Measurements from ENCODE around the gene HOXC11. TPM values are rescaled to one million over a fixed set of nuclear protein-coding genes. Genes with fewer than 3 reads are reported as not detected.

Gene HOXC11
- total and polyA plus RNA-seq, 2 of the 4 experiments (the other 2 are of a cell fraction) = not detected

- Histone ChIP-seq H3K9ac (ENCODE audit: low read depth, low read length) (no peak overlapping the region), H3K9me1 (ENCODE audit: insufficient read depth, low read length) (no peaks in the 10 kb centered on the region), H4K91ac (ENCODE audit: insufficient read depth, low read depth, low read length) (no peak overlapping the region), H3K4me1 (ENCODE audit: control insufficient read depth, insufficient read depth, low read length) (no peaks in the 10 kb centered on the region), H3K36me3 (ENCODE audit: control insufficient read depth, insufficient read depth, low read length) (no peaks in the 10 kb centered on the region), H3K27me3 (ENCODE audit: control insufficient read depth, insufficient read depth, low read length) (peaks cover 85% of the 10 kb centered on the region), H3K4ac (ENCODE audit: low read depth, low read length) (no peak overlapping the region), H3K4me3 (ENCODE audit: insufficient read depth, low read depth, low read length) (peak overlapping the region; percentile 24; the same call in 1 of the 2 replicates), H2BK15ac (ENCODE audit: low read depth, low read length) (no peak overlapping the region), H3K56ac (ENCODE audit: extremely low read depth, insufficient read depth, low read length) (no peak overlapping the region), H3K9me3 (ENCODE audit: control insufficient read depth, insufficient read depth, low read length) (peaks cover 4% of the 10 kb centered on the region), H3K4me2 (ENCODE audit: low read depth, low read length) (no peak overlapping the region; the same call in 1 of the 2 replicates), H4K8ac (ENCODE audit: low read depth in 2 of 2, low read length in 2 of 2) (no peak overlapping the region), H2AFZ (replicated peaks; ENCODE audit: low read length, poor library complexity) (peak overlapping the region; percentile 81), H4K5ac (ENCODE audit: low read depth, low read length) (no peak overlapping the region), H2BK120ac (ENCODE audit: low read depth, low read length) (no peak overlapping the region), H3K79me1 (ENCODE audit: low read depth in 1 of 2, low read length in 2 of 2) (no peaks in the 10 kb centered on the region), H2AK5ac (ENCODE audit: low read depth, low read length) (no peak overlapping the region), H3K18ac (ENCODE audit: low read depth, low read length) (no peak overlapping the region), H2BK5ac (ENCODE audit: low read depth, low read length, poor library complexity, severe bottlenecking) (no peak overlapping the region), H2AK9ac (replicated peaks; ENCODE audit: low read depth, low read length, poor library complexity) (no peak overlapping the region), H3K23ac (ENCODE audit: low read depth, low read length) (no peak overlapping the region), H4K20me1 (ENCODE audit: insufficient read depth, low read length) (no peaks in the 10 kb centered on the region), H3K14ac (replicated peaks; ENCODE audit: low read depth, low read length) (no peak overlapping the region), H3K27ac (ENCODE audit: insufficient read depth, low read length) (no peak overlapping the region), H2BK20ac (ENCODE audit: low read depth, low read length) (no peak overlapping the region)
- DNase-seq (no peak), ATAC-seq (ENCODE audit: low read depth) (no peak)
- no TSS peak for BruUV-seq (replicated peaks)
- 30% methylated on average over 3 of the region's 29 CpGs; no CpG with 5 or more reads in 1 of the 2 experiments for WGBS, 2 experiments (ENCODE audit: extremely low coverage in 2 of 2, insufficient read length in 1 of 2)
- ChIA-PET POLR2A (ENCODE audit: unreplicated experiment) (no interaction called here), CTCF (no interaction called here)
- intact Hi-C loops (cut with micrococcal nuclease) = no loop called here
- in situ Hi-C loops (cut with MboI; ENCODE audit: low sequenced_read_pairs) = no loop called here
- dilution Hi-C loops (cut with HindIII; ENCODE audit: low sequenced_read_pairs, unreplicated experiment) = no loop called here
- TF ChIP-seq CTCF (conservative IDR thresholded peaks at IDR 0.05; ENCODE audit: low read depth, low read length) = no peak
- TF ChIP-seq POLR2A (IDR thresholded peaks at IDR 0.05; ENCODE audit: low read depth, low read length) = no peak
- TF ChIP-seq MAFK (IDR thresholded peaks at IDR 0.05; ENCODE audit: low read depth, low read length) = no peak
- no peak for TF ChIP-seq ELK1 (IDR thresholded peaks at IDR 0.05; ENCODE audit: borderline replicate concordance, low read depth, low read length)
- no peak for TF ChIP-seq MXI1 (IDR thresholded peaks at IDR 0.05; ENCODE audit: borderline replicate concordance, low read depth, low read length)
- no peak for TF ChIP-seq NFE2L2 (IDR thresholded peaks at IDR 0.05; ENCODE audit: low read depth, low read length)
- TF ChIP-seq RAD21 (IDR thresholded peaks at IDR 0.05; ENCODE audit: low read length) = no peak
- no peak for TF ChIP-seq SMC3 (IDR thresholded peaks at IDR 0.05; ENCODE audit: low read depth, low read length)
- no peak for TF ChIP-seq RCOR1 (IDR thresholded peaks at IDR 0.05; ENCODE audit: insufficient replicate concordance, low read length)
Measured at GRCh38 chr12:54018468-54018984, 45.6 kb downstream of the HOXC11 start.
